IPS-NIHi11 (cell line): ENCODE results near the gene THSD7A.
A peak's percentile ranks its signal among the peaks of the same experiment; 100 is the strongest.

Source experiments
- DNase-seq: peaks from one replicate; pipeline ENCODE4 v3.0.0; 2012; ENCODE audit warnings: mixed read lengths, low spot score

Gene THSD7A

GRCh38 chr7:11751807-11752389, 80.1 kb downstream of the THSD7A start:
- no peak for DNase-seq

- DNase-seq, result no peak
Observed at GRCh38 chr7:11751315-11751714, 80.7 kb downstream of the THSD7A start.

- DNase-seq, result no peak
Observed at GRCh38 chr7:11750191-11750590, 81.8 kb downstream of the THSD7A start.

GRCh38 chr7:11749629-11750028, 82.4 kb downstream of the THSD7A start:
- DNase-seq, result no peak

GRCh38 chr7:11748884-11749283, 83.1 kb downstream of the THSD7A start:
- no peak for DNase-seq

GRCh38 chr7:11747715-11748485, 84.1 kb downstream of the THSD7A start:
- no peak for DNase-seq

GRCh38 chr7:11746591-11746990, 85.4 kb downstream of the THSD7A start:
- no peak for DNase-seq

- DNase-seq, result no peak
Observed at GRCh38 chr7:11743548-11743947, 88.5 kb downstream of the THSD7A start.

GRCh38 chr7:11743016-11743415, 89.0 kb downstream of the THSD7A start:
- no peak for DNase-seq

GRCh38 chr7:11742496-11742895, 89.5 kb downstream of the THSD7A start:
- DNase-seq, result peak; percentile 22

- DNase-seq, result no peak
Observed at GRCh38 chr7:11737723-11738122, 94.3 kb downstream of the THSD7A start.

GRCh38 chr7:11732207-11732606, 99.8 kb downstream of the THSD7A start:
- DNase-seq, result no peak

GRCh38 chr7:11730725-11731124, 101.3 kb downstream of the THSD7A start:
- no peak for DNase-seq

- DNase-seq, result no peak
Observed at GRCh38 chr7:11727864-11728263, 104.1 kb downstream of the THSD7A start.

- no peak for DNase-seq
Observed at GRCh38 chr7:11726794-11727155, 105.2 kb downstream of the THSD7A start.

GRCh38 chr7:11726001-11726793, 105.8 kb downstream of the THSD7A start:
- no peak for DNase-seq

GRCh38 chr7:11716185-11716584, 115.8 kb downstream of the THSD7A start:
- DNase-seq, result no peak

- no peak for DNase-seq
Observed at GRCh38 chr7:11714676-11715075, 117.3 kb downstream of the THSD7A start.

GRCh38 chr7:11714205-11714604, 117.8 kb downstream of the THSD7A start:
- DNase-seq, result no peak

GRCh38 chr7:11713352-11713751, 118.6 kb downstream of the THSD7A start:
- no peak for DNase-seq

GRCh38 chr7:11710377-11710776, 121.6 kb downstream of the THSD7A start:
- DNase-seq, result no peak

GRCh38 chr7:11709196-11709595, 122.8 kb downstream of the THSD7A start:
- no peak for DNase-seq

GRCh38 chr7:11707606-11708193, 124.3 kb downstream of the THSD7A start:
- DNase-seq, result no peak
